GM18508 (cell line): ENCODE data around the gene C18orf54.
"Not testable (repeated sequence)": the region's sequence is repeated elsewhere in the genome, so short reads cannot be mapped to it uniquely, and the experiment has no call there.

Experiments
- ATAC-seq: cut with Tn5 transposase; IDR thresholded peaks from one replicate; pipeline ENCODE4 v1.9.1; 2021; ENCODE audit warnings: moderate number of reproducible peaks; ENCODE audit not compliant: insufficient read depth, unreplicated experiment

Gene C18orf54

GRCh38 chr18:54386800-54387495 lies 29.2 kb downstream of the C18orf54 start:
- ATAC-seq, result not testable (repeated sequence)

GRCh38 chr18:54387631-54388030 lies 29.9 kb downstream of the C18orf54 start:
- no peak for ATAC-seq

GRCh38 chr18:54388203-54389142 lies 30.8 kb downstream of the C18orf54 start:
- peak; percentile 90 for ATAC-seq

GRCh38 chr18:54389143-54389505 lies 31.4 kb downstream of the C18orf54 start:
- no peak for ATAC-seq

GRCh38 chr18:54390838-54391237 lies 33.1 kb downstream of the C18orf54 start:
- no peak for ATAC-seq

- ATAC-seq, result peak; percentile 48
Observed at GRCh38 chr18:54392543-54393023, 34.9 kb downstream of the C18orf54 start.

- ATAC-seq, result no peak
Observed at GRCh38 chr18:54393648-54394294, 36.1 kb downstream of the C18orf54 start.

- no peak for ATAC-seq
Observed at GRCh38 chr18:54396760-54397159, 39.1 kb downstream of the C18orf54 start.

- ATAC-seq, result no peak
Observed at GRCh38 chr18:54405290-54405689, 47.6 kb downstream of the C18orf54 start.

GRCh38 chr18:54411781-54412180 lies 54.1 kb downstream of the C18orf54 start:
- ATAC-seq, result no peak

- ATAC-seq, result no peak
Observed at GRCh38 chr18:54415086-54415485, 57.4 kb downstream of the C18orf54 start.

- ATAC-seq, result no peak
Observed at GRCh38 chr18:54416436-54416835, 58.7 kb downstream of the C18orf54 start.

GRCh38 chr18:54423831-54424230 lies 66.1 kb downstream of the C18orf54 start:
- ATAC-seq, result no peak

GRCh38 chr18:54426085-54426665 lies 68.5 kb downstream of the C18orf54 start:
- ATAC-seq, result no peak
